ENCODE data around the gene GGA3. TPM values are rescaled to one million over a fixed set of nuclear protein-coding genes. Genes with fewer than 3 reads are reported as not detected.

Gene GGA3
- total RNA-seq, 1 experiment from 2014 or later: 58.3 TPM

DNA sequence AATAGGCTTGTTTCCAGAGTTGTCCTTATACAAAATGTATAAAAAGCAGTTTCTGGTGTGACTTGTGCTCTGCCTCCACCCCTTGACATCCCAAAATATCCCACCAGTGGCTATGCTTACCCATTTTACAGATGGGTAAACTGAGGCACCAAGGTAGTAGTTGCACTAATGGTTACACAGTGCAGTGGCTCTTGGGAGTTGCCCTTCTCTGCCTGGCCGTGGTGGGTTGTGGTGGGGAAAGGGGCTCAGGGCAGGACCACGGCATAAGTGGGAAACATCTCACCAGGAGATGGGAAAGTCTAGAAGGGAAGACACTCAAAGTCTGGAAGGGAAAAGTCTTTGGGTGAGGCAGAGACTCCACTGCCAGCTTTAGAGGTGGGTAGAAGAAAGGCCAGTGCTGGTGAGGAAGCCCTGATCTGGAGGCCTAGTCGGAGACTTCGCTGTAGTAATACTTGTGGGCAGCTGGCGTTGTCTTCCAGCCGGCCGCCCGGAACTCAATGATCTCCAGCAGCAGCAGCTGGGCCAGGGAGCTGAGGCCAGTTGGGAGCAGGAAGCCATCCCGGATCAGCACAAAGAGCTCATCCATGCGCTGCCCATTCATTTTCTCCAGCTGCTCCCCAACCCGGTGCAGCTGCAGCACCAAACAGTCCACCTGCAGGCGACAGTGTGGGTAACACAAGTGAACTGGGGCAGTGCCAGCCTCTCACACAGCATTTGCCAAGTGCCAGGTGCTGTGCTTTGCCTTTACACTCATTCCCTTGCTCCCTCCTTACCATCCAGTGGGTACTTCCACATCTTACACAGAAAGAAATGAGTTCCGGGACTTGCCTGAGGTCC is 5.1 kb upstream of the GGA3 start:
- Histone ChIP-seq H3K36me3 (ENCODE audit: control insufficient read depth in 1 of 2, insufficient read depth in 2 of 2, low read length in 2 of 2) (peaks cover 18 to 39% of the 10 kb centered on the region in 2 experiments; a peak in 3 of 4 replicates), H3K9me3 (ENCODE audit: control insufficient read depth in 1 of 2, insufficient read depth in 1 of 2, low read depth in 1 of 2, low read length in 2 of 2) (no peaks in the 10 kb centered on the region), H3K79me2 (ENCODE audit: insufficient read depth, low read length) (peaks cover 29% of the 10 kb centered on the region), H3K9ac (ENCODE audit: low read length) (no peak overlapping the region), H3K27ac (ENCODE audit: low read depth, low read length) (no peak overlapping the region), H3K4me1 (ENCODE audit: control insufficient read depth in 1 of 2, insufficient read depth in 2 of 2, low read length in 2 of 2) (peaks cover 18 to 40% of the 10 kb centered on the region in 2 experiments), H2AFZ (ENCODE audit: low read depth, low read length, poor library complexity, severe bottlenecking) (no peak overlapping the region), H3K9me2 (ENCODE audit: insufficient read depth) (no peaks in the 10 kb centered on the region), H3K27me3 (ENCODE audit: insufficient read depth, low read length) (no peaks in the 10 kb centered on the region), H4K20me1 (ENCODE audit: insufficient read depth) (no peaks in the 10 kb centered on the region), H3K4me2 (ENCODE audit: low read length) (no peak overlapping the region), H3K4me3 (replicated peaks in 1 of 2; ENCODE audit: low read depth in 1 of 2, low read length in 2 of 2) (no peak overlapping the region)
- intact Hi-C loops (cut with micrococcal nuclease): loop anchor here (10.0 kb wide), 1 partner anchor 152 kb away; no protein-coding TSS in a partner anchor
- ChIA-PET CTCF (no interaction called here), RAD21 (ENCODE audit: low non-redundant PET in 1 of 2, low total read pairs in 2 of 2, uncharacterized antibody in 2 of 2, unreplicated experiment in 2 of 2) (no interaction called here), POLR2A (no interaction called here)
- DNase-seq (ENCODE audit: low read depth, low spot score) (no peak), ATAC-seq (no peak)
- 0 out of 2 replicates have a peak, but pooled peaks have one; percentile 13 for TF ChIP-seq POLR2AphosphoS5 (IDR thresholded peaks at IDR 0.05; ENCODE audit: low read depth, low read length)
- TF ChIP-seq, protein P1, sequence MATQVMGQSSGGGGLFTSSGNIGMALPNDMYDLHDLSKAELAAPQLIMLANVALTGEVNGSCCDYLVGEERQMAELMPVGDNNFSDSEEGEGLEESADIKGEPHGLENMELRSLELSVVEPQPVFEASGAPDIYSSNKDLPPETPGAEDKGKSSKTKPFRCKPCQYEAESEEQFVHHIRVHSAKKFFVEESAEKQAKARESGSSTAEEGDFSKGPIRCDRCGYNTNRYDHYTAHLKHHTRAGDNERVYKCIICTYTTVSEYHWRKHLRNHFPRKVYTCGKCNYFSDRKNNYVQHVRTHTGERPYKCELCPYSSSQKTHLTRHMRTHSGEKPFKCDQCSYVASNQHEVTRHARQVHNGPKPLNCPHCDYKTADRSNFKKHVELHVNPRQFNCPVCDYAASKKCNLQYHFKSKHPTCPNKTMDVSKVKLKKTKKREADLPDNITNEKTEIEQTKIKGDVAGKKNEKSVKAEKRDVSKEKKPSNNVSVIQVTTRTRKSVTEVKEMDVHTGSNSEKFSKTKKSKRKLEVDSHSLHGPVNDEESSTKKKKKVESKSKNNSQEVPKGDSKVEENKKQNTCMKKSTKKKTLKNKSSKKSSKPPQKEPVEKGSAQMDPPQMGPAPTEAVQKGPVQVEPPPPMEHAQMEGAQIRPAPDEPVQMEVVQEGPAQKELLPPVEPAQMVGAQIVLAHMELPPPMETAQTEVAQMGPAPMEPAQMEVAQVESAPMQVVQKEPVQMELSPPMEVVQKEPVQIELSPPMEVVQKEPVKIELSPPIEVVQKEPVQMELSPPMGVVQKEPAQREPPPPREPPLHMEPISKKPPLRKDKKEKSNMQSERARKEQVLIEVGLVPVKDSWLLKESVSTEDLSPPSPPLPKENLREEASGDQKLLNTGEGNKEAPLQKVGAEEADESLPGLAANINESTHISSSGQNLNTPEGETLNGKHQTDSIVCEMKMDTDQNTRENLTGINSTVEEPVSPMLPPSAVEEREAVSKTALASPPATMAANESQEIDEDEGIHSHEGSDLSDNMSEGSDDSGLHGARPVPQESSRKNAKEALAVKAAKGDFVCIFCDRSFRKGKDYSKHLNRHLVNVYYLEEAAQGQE (IDR thresholded peaks at IDR 0.05; ENCODE audit: low read depth): no peak
- no TSS peak for BruUV-seq (replicated peaks)
